DOHH2 (cell line): ENCODE data around the gene DNAJC15.

Source experiments
- H3F3A ChIP-seq: fragments of 200-600 bp; sonication (generic), shearing (Covaris generic); 2 replicates; pipeline ENCODE4 v1.6.0; 2016; ENCODE audit warnings: antibody characterized with exemption, mild to moderate bottlenecking; ENCODE audit not compliant: control insufficient read depth, insufficient read depth
- H3K27ac ChIP-seq: fragments of 200-600 bp; sonication (generic); 2 replicates; pipeline ENCODE4 v1.5.1; 2014; ENCODE audit warnings: low read depth, mild to moderate bottlenecking, low read length, moderate library complexity
- H3K27me3 ChIP-seq: fragments of 200-600 bp; sonication (generic); 2 replicates; pipeline ENCODE4 v1.6.1; 2014; ENCODE audit warnings: mild to moderate bottlenecking, low read length, mixed read lengths; ENCODE audit not compliant: control insufficient read depth
- H3K36me3 ChIP-seq: fragments of 200-600 bp; sonication (generic); 2 replicates; pipeline ENCODE4 v1.6.1; 2014; ENCODE audit warnings: mild to moderate bottlenecking, low read length, moderate library complexity, mixed read lengths; ENCODE audit not compliant: control insufficient read depth
- H3K4me1 ChIP-seq: fragments of 200-600 bp; sonication (generic); 2 replicates; pipeline ENCODE4 v1.6.1; 2014; ENCODE audit warnings: mild to moderate bottlenecking, low read length, mixed read lengths; ENCODE audit not compliant: control insufficient read depth
- H3K4me2 ChIP-seq: fragments of 200-600 bp; sonication (generic); 2 replicates; pipeline ENCODE4 v1.6.0; 2014; ENCODE audit warnings: mild to moderate bottlenecking, low read length, moderate library complexity
- H3K4me3 ChIP-seq: fragments of 200-600 bp; sonication (generic); 2 replicates; pipeline ENCODE4 v1.5.1; 2014; ENCODE audit warnings: mild to moderate bottlenecking, low read length, mixed read lengths
- H3K79me2 ChIP-seq: fragments of 200-600 bp; sonication (generic); 2 replicates; pipeline ENCODE4 v1.6.1; 2014; ENCODE audit warnings: mild to moderate bottlenecking, low read length, mixed read lengths; ENCODE audit not compliant: control insufficient read depth
- H3K9me2 ChIP-seq: fragments of 200-600 bp; sonication (generic); replicated peaks from 2 replicates; pipeline ENCODE4 v1.6.1; 2014; ENCODE audit warnings: mild to moderate bottlenecking, low read length, mixed read lengths; ENCODE audit not compliant: control insufficient read depth
- H3K9me3 ChIP-seq: fragments of 200-600 bp; sonication (generic); 2 replicates; pipeline ENCODE4 v1.6.1; 2014; ENCODE audit warnings: antibody characterized with exemption, low read length, mixed read lengths; ENCODE audit not compliant: control insufficient read depth, insufficient read depth
- H4K20me1 ChIP-seq: fragments of 200-600 bp; sonication (generic); 2 replicates; pipeline ENCODE4 v1.6.0; 2014; ENCODE audit warnings: low read depth, mild to moderate bottlenecking, antibody characterized with exemption, low read length, moderate library complexity; ENCODE audit not compliant: control insufficient read depth, insufficient read depth
- EZH2phosphoT487 ChIP-seq: fragments of 200-600 bp; sonication (generic); IDR thresholded peaks from 2 replicates; pipeline ENCODE4 v1.6.1; 2017; ENCODE audit warnings: borderline replicate concordance, mild to moderate bottlenecking, antibody characterized with exemption, low read length, moderate library complexity, mixed read lengths
- TF ChIP-seq, protein P1 (sequence below): fragments of 200-600 bp; sonication (generic); IDR thresholded peaks from one replicate; pipeline ENCODE4 v1.5.1; 2014; ENCODE audit warnings: antibody characterized with exemption, mild to moderate bottlenecking, low read depth, low read length; ENCODE audit not compliant: poor library complexity, severe bottlenecking

Gene DNAJC15

GRCh38 chr13:43095771-43096719, 72.7 kb downstream of the DNAJC15 start:
- no peaks in the 10 kb centered on the region for H4K20me1 ChIP-seq
- H3F3A ChIP-seq = no peaks in the 10 kb centered on the region
- H3K4me3 ChIP-seq = no peak overlapping the region
- H3K9me2 ChIP-seq = no peaks in the 10 kb centered on the region
- no peaks in the 10 kb centered on the region for H3K4me1 ChIP-seq
- peaks cover 16% of the 10 kb centered on the region for H3K36me3 ChIP-seq
- peaks cover 8% of the 10 kb centered on the region for H3K79me2 ChIP-seq
- no peak overlapping the region for H3K27ac ChIP-seq
- no peaks in the 10 kb centered on the region for H3K27me3 ChIP-seq
- TF ChIP-seq, protein P1, sequence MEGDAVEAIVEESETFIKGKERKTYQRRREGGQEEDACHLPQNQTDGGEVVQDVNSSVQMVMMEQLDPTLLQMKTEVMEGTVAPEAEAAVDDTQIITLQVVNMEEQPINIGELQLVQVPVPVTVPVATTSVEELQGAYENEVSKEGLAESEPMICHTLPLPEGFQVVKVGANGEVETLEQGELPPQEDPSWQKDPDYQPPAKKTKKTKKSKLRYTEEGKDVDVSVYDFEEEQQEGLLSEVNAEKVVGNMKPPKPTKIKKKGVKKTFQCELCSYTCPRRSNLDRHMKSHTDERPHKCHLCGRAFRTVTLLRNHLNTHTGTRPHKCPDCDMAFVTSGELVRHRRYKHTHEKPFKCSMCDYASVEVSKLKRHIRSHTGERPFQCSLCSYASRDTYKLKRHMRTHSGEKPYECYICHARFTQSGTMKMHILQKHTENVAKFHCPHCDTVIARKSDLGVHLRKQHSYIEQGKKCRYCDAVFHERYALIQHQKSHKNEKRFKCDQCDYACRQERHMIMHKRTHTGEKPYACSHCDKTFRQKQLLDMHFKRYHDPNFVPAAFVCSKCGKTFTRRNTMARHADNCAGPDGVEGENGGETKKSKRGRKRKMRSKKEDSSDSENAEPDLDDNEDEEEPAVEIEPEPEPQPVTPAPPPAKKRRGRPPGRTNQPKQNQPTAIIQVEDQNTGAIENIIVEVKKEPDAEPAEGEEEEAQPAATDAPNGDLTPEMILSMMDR = no peak
- no peak for TF ChIP-seq EZH2phosphoT487
- no peak overlapping the region for H3K4me2 ChIP-seq
- no peaks in the 10 kb centered on the region for H3K9me3 ChIP-seq

DNA sequence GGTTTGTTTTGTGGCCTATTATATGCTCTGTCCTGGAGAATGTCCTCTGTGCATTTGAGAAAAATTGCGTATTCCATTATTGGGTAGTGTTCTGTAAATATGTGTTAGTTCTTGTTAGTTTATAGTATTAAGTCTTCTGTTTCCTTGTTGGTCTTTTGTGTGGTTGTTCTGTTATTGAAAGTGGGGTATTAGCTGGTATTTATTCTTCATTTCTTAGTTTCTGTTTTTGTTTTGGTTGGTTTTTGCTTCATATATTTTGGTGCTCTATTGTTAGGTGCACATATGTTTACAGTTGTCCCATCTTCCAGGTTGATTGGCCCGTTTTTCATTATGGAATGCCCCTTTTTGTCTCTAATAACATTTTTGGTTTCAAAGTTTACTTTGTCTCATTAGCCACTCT, 77.3 kb downstream of the DNAJC15 start:
- Histone ChIP-seq H3K4me3 (no peak overlapping the region), H3K79me2 (peaks cover 30% of the 10 kb centered on the region), H3K4me1 (no peaks in the 10 kb centered on the region), H3K9me2 (no peaks in the 10 kb centered on the region), H3K36me3 (peaks cover 13% of the 10 kb centered on the region), H3K27ac (no peak overlapping the region), H3K27me3 (no peaks in the 10 kb centered on the region), H3F3A (no peaks in the 10 kb centered on the region), H3K4me2 (no peak overlapping the region), H4K20me1 (no peaks in the 10 kb centered on the region), H3K9me3 (no peaks in the 10 kb centered on the region)
- TF ChIP-seq, protein P1 = no peak
- TF ChIP-seq EZH2phosphoT487 = no peak

- Histone ChIP-seq H3K36me3 (peaks cover under 1% of the 10 kb centered on the region; the same call in 1 of the 2 replicates), H3K4me3 (no peak overlapping the region), H4K20me1 (no peaks in the 10 kb centered on the region), H3K9me2 (no peaks in the 10 kb centered on the region), H3K4me2 (no peak overlapping the region), H3K27me3 (no peaks in the 10 kb centered on the region), H3K27ac (no peak overlapping the region), H3F3A (no peaks in the 10 kb centered on the region), H3K4me1 (no peaks in the 10 kb centered on the region), H3K9me3 (no peaks in the 10 kb centered on the region), H3K79me2 (peaks cover 30% of the 10 kb centered on the region)
- TF ChIP-seq, protein P1 = no peak
- TF ChIP-seq EZH2phosphoT487 = no peak
Observed at GRCh38 chr13:43102304-43102703, 78.9 kb downstream of the DNAJC15 start.
